SK-N-MC (cell line): ENCODE data around the gene GPD1L.
"Not testable (repeated sequence)": the region's sequence is repeated elsewhere in the genome, so short reads cannot be mapped to it uniquely, and the experiment has no call there.

Experiments used
- DNase-seq: peaks from one replicate; pipeline ENCODE4 v3.0.0-alpha.2; 2011; ENCODE audit warnings: low read depth, low spot score
- H3K27ac ChIP-seq: fragments of 200-600 bp; sonication (generic); 2 replicates; pipeline ENCODE4 v1.5.1; 2016; ENCODE audit warnings: mixed run types
- H3K36me3 ChIP-seq: fragments of 200-600 bp; sonication (generic); 2 replicates; pipeline ENCODE4 v1.6.1; 2017; ENCODE audit warnings: antibody characterized with exemption, low read length, mixed read lengths; ENCODE audit not compliant: insufficient read depth
- H3K4me3 ChIP-seq: fragments of 200-600 bp; sonication (generic); 2 replicates; pipeline ENCODE4 v1.5.1; 2016
- H3K9ac ChIP-seq: fragments of 200-600 bp; sonication (generic); 2 replicates; pipeline ENCODE4 v1.8.0; 2017; ENCODE audit warnings: mixed run types, mixed read lengths; ENCODE audit not compliant: insufficient read length
- H3K9me3 ChIP-seq: fragments of 200-600 bp; sonication (generic); 2 replicates; pipeline ENCODE4 v1.6.1; 2017; ENCODE audit warnings: low read depth, mild to moderate bottlenecking, antibody characterized with exemption, low read length, moderate library complexity, mixed read lengths
- EZH2 ChIP-seq: fragments of 200-600 bp; sonication (generic); IDR thresholded peaks from one replicate; pipeline ENCODE4 v1.6.1; 2017; ENCODE audit warnings: antibody characterized with exemption
- FOXP2 ChIP-seq: optimal IDR thresholded peaks from 2 replicates; pipeline ENCODE3; 2011; ENCODE audit warnings: mild to moderate bottlenecking, moderate library complexity; ENCODE audit not compliant: insufficient read depth; ENCODE audit errors: extremely low read length, control extremely low read depth
- POLR2AphosphoS5 ChIP-seq: IDR thresholded peaks from 2 replicates; pipeline ENCODE4 v1.6.1; 2012; ENCODE audit warnings: mild to moderate bottlenecking, low read depth, low read length, borderline replicate concordance

Gene GPD1L

GRCh38 chr3:32106132-32106928, at the start of gene GPD1L:
TSS of gene GPD1L (plus strand) at chr3:32106620. CDS start at chr3:32106712, 92 bp downstream.
- no peaks in the 10 kb centered on the region for H3K9me3 ChIP-seq
- no peak for DNase-seq
- H3K27ac ChIP-seq: no peak within 1 kb of the TSS
- H3K36me3 ChIP-seq: no peaks in the 10 kb centered on the region
- TF ChIP-seq FOXP2 (no peak), POLR2AphosphoS5 (peak; percentile 35; the same call in 1 of the 2 replicates)
- no peak within 1 kb of the TSS for H3K9ac ChIP-seq
- H3K4me3 ChIP-seq: peak within 1 kb of the TSS; percentile 76

- not testable (repeated sequence) for H3K36me3 ChIP-seq, H3K9ac ChIP-seq, H3K27ac ChIP-seq, DNase-seq, H3K4me3 ChIP-seq, H3K9me3 ChIP-seq
Observed at GRCh38 chr3:32058465-32058864, 48.0 kb upstream of the GPD1L start.

GRCh38 chr3:32062950-32063582, 43.4 kb upstream of the GPD1L start:
- no peaks in the 10 kb centered on the region for H3K36me3 ChIP-seq
- no peak overlapping the region for H3K4me3 ChIP-seq
- DNase-seq: no peak
- no peak overlapping the region for H3K9ac ChIP-seq
- H3K27ac ChIP-seq: no peak overlapping the region
- TF ChIP-seq FOXP2 (no peak), POLR2AphosphoS5 (no peak), EZH2 (no peak)
- no peaks in the 10 kb centered on the region for H3K9me3 ChIP-seq

- no peak for DNase-seq
- TF ChIP-seq EZH2: no peak
- no peak for TF ChIP-seq FOXP2
- TF ChIP-seq POLR2AphosphoS5: no peak
- Histone ChIP-seq H3K9me3 (no peaks in the 10 kb centered on the region), H3K36me3 (no peaks in the 10 kb centered on the region), H3K4me3 (no peak overlapping the region), H3K9ac (no peak overlapping the region), H3K27ac (no peak overlapping the region)
Observed at GRCh38 chr3:32066686-32067085, 39.7 kb upstream of the GPD1L start.

- H3K36me3 ChIP-seq, H3K27ac ChIP-seq, H3K4me3 ChIP-seq, H3K9me3 ChIP-seq, H3K9ac ChIP-seq, DNase-seq: not testable (repeated sequence)
Observed at GRCh38 chr3:32074194-32074593, 32.2 kb upstream of the GPD1L start.

- H3K27ac ChIP-seq: no peak overlapping the region
- H3K9ac ChIP-seq: no peak overlapping the region
- TF ChIP-seq EZH2 (no peak), POLR2AphosphoS5 (no peak), FOXP2 (no peak)
- H3K9me3 ChIP-seq: no peaks in the 10 kb centered on the region
- DNase-seq: no peak
- no peaks in the 10 kb centered on the region for H3K36me3 ChIP-seq
- H3K4me3 ChIP-seq: no peak overlapping the region
Observed at GRCh38 chr3:32076566-32076965, 29.9 kb upstream of the GPD1L start.

- no peak for DNase-seq
- no peak for TF ChIP-seq FOXP2
- no peak for TF ChIP-seq EZH2
- TF ChIP-seq POLR2AphosphoS5: no peak
- Histone ChIP-seq H3K9me3 (no peaks in the 10 kb centered on the region), H3K36me3 (no peaks in the 10 kb centered on the region), H3K4me3 (no peak overlapping the region), H3K27ac (no peak overlapping the region), H3K9ac (no peak overlapping the region)
Observed at GRCh38 chr3:32077260-32078084, 28.9 kb upstream of the GPD1L start.

GRCh38 chr3:32078085-32078634, 28.3 kb upstream of the GPD1L start:
- TF ChIP-seq POLR2AphosphoS5 (no peak), EZH2 (no peak), FOXP2 (no peak)
- Histone ChIP-seq H3K9ac (no peak overlapping the region), H3K36me3 (no peaks in the 10 kb centered on the region), H3K9me3 (no peaks in the 10 kb centered on the region), H3K27ac (no peak overlapping the region), H3K4me3 (no peak overlapping the region)
- no peak for DNase-seq
